Eye (tissue), 1 donor: Measurements from ENCODE around the gene DNTT.

Source experiments
- DNase-seq: peaks from one replicate; pipeline ENCODE4 v3.0.0-alpha.2; 2015

The DNTT gene

GRCh38 chr10:96311180-96311715 is 7.0 kb downstream of the DNTT start:
- no peak for DNase-seq

GRCh38 chr10:96313344-96313743 is 9.1 kb downstream of the DNTT start:
- no peak for DNase-seq

GRCh38 chr10:96317067-96317833 is 13.0 kb downstream of the DNTT start:
- DNase-seq: no peak

- peak; percentile 24 for DNase-seq
These were observed 15.7 kb downstream of the DNTT start for GRCh38 chr10:96319754-96320474.

- DNase-seq: no peak
These were observed 17.6 kb downstream of the DNTT start for GRCh38 chr10:96321822-96322221.

- DNase-seq: no peak
These were observed 18.0 kb downstream of the DNTT start for GRCh38 chr10:96322275-96322674.

- DNase-seq: no peak
These were observed 20.2 kb downstream of the DNTT start for GRCh38 chr10:96324447-96324846.

GRCh38 chr10:96325719-96326373 is 21.6 kb downstream of the DNTT start:
- no peak for DNase-seq

GRCh38 chr10:96327462-96327861 is 23.2 kb downstream of the DNTT start:
- DNase-seq: no peak

- no peak for DNase-seq
These were observed 28.9 kb downstream of the DNTT start for GRCh38 chr10:96333101-96333500.

- peak; percentile 75 for DNase-seq
These were observed 30.6 kb downstream of the DNTT start for GRCh38 chr10:96334616-96335526.

GRCh38 chr10:96337106-96337505 is 32.9 kb downstream of the DNTT start:
- DNase-seq: no peak

GRCh38 chr10:96338279-96338925 is 34.2 kb downstream of the DNTT start:
- peak; percentile 3 for DNase-seq

GRCh38 chr10:96339383-96339782 is 35.1 kb downstream of the DNTT start:
- DNase-seq: no peak

- peak; percentile 79 for DNase-seq
These were observed 36.0 kb downstream of the DNTT start for GRCh38 chr10:96339956-96340904.

- DNase-seq: peak; percentile 9
These were observed 37.3 kb downstream of the DNTT start for GRCh38 chr10:96341219-96342182.

- no peak for DNase-seq
These were observed 38.2 kb downstream of the DNTT start for GRCh38 chr10:96342402-96342801.

- DNase-seq: no peak
These were observed 39.9 kb downstream of the DNTT start for GRCh38 chr10:96344178-96344577.

- no peak for DNase-seq
These were observed 41.0 kb downstream of the DNTT start for GRCh38 chr10:96345222-96345621.
